HG03196 (cell line): ENCODE measurements around the gene GCK.
A peak's percentile ranks its signal among the peaks of the same experiment; 100 is the strongest.

Experiments used
- ATAC-seq: cut with Tn5 transposase; IDR thresholded peaks from one replicate; pipeline ENCODE4 v1.9.1; 2021; ENCODE audit not compliant: unreplicated experiment

The GCK gene

DNA sequence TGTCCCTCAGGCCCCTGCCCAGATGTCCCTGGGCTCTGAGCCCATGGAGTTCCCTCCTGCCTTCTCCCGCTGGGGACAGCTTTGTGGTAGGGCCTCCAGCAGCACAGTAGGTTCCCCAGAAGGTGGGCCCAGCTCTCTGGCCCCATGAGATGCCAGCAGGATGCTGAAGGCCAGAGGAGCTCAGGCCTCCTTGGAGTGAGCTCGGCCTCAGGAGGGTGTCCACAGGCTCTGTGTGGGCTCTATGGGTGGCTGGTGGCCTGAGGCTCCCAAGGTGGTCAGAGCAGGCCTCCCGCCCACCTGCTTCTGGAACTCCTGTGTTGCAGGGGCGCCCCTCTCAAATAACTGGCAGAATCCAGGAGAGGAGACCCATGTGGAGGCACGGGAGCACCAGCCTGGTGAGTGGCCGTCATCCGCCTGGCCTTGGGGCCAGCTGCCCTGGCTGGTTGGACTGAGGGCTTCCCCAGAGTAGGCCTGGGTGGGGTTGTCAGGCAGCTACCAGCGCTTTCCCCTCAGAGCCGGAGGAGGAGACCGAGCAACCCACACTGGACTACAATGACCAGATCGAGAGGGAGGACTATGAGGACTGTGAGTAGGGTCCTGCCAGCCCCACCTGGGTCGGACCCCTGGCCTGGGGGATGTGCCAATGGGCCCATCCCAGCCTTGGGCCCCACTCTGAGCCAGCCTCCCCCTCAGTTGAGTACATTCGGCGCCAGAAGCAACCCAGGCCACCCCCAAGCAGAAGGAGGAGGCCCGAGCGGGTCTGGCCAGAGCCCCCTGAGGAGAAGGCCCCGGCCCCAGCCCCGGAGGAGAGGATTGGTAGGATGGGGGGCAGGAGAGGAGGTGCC lies 81.9 kb downstream of the GCK start:
- ATAC-seq = no peak

DNA sequence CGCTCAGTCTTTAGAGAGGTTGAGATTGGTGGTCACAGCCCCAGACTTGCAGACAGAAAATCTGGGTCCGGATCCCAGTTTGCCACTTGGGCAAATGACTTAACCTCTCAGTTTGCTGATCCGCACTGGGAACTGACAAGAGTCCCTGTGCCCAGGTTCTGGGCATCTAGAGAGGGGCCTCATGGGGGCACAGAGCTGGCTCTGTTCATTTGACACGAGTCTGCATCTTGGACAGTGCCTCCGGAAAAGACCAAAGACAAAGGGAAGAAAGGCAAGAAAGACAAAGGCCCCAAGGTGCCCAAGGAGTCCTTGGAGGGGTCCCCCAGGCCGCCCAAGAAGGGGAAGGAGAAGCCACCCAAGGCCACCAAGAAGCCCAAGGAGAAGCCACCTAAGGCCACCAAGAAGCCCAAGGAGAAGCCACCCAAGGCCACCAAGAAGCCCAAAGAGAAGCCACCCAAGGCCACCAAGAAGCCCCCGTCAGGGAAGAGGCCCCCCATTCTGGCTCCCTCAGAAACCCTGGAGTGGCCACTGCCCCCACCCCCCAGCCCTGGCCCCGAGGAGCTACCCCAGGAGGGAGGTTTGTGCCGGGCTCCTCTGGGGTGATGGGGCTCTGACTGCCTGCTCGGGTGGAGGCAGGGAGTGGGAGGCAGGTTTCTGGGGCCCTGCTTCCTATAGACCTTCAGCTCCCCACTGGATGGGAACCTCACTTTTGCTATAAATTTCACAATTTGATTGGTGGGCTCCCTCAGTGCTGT lies 82.8 kb downstream of the GCK start:
- no peak for ATAC-seq

DNA sequence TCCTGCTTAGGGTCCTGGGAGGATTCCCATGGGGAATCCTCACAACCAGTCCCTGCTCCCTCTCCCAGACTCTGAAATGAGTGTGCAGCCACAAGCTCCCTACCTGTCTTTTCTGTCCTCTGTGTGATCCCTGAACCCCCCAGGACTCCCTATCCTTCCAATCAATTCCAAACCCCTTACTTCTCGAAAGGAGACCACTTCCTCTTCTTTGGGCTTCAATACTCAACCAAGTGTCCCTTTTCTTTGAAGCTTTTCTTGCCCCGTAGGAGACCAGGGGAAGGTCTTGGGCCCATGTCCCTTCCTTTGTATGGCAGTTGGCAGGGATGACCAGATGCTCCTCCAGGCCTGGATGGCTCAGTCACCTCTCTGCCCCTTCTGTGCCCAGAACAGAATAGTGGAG lies 83.4 kb downstream of the GCK start:
- ATAC-seq = no peak

DNA sequence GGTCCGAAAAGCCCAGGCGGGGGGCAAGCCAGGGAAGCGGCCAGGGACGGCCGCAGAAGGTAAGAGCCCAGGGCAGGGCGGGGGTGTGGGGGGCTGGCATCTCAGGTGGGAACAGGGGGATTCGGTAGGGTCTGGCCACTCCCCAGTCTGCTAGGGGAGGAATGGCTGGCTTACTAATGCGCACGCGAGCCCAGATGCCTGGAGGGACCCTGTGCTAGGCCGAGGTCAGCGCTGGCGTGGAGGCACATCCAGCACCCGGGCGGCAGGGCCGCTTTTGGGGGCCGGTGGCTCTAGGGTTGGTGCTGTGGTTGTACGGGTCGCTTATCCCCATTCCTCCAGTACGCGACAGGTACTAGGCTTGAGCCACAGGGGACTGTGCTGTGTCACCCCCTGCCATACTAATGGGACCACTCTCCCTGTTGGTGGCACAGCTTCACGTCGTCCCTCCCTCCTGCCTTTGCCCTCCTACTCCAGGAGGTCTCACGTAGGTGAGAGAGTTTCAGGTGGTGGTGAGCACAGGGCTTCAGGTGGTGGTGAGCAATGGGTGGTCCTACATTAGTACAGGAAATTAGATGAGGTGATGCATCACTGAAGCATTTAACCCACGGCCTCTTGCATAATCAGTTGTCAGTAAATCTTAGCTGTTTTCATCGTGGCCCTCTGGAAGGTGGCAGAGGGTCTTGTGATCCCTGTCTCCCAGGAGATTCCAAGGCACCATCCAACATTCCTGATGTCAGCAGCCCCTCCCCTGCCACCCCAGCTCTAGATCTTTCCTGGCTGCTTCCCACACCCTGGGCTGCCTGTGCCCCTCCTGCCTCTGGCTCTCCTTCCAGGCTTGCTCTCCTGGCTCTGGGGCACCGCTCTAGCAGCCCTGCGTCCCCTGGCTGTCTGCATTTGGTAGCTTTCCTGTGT lies 84.1 kb downstream of the GCK start:
- ATAC-seq = no peak

DNA sequence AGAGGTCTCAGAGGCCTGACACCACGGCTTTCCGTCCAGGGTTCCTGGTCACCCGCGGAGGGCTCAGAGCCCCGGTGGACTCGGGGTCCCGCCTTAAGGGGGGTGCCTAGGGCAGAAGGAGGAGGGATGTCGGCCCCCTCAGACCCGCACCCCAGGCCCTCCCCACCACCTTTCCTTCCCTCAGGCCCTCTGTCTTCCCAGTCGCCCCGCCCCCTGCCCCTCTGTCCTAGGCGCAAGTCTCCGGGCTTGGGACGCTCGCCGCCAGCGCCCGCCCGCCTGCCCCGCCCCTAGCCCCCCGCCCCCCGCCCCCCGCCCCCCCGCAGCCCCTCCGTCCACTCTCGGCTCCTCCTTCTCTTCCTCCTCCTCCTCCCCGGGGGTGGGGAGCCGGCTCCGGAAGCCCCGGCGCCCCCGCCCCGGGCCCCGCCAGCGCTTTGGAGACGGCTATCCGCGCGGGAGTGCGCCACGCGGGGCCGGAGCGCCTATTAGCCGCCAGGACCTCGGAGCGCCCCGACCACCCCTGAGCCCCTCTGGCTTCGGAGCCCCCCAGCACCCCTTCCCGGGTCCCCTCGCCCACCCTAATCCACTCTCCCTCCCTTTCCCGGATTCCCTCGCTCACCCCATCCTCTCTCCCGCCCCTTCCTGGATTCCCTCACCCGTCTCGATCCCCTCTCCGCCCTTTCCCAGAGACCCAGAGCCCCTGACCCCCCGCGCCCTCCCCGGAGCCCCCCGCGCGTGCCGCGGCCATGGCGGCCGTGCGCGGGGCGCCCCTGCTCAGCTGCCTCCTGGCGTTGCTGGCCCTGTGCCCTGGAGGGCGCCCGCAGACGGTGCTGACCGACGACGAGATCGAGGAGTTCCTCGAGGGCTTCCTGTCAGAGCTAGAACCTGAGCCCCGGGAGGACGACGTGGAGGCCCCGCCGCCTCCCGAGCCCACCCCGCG lies 85.0 kb downstream of the GCK start, which contains the start of gene AEBP1:
Gene AEBP1, plus strand, starts transcription at position 423 of the 937 bp plus-strand sequence. Its CDS starts 321 bp downstream, at position 744.
- no peak for ATAC-seq

DNA sequence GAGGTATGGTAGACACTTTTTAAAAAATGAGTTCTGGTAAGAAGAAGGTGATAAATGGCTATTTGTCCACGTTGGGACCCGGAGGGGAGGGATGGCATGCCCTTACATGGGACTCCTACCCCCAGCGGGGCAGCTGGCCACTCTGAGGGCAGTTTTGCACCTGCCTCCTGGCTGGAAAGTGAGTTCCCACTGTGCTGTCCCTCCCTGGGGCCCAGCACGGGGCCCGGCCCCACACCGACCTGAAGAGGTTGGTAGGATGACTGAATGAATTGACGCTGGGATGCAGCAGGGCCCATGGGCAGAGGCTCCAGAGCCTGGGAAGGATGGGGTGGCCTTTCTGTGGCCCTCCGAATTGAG lies 85.7 kb downstream of the GCK start:
- ATAC-seq = no peak

DNA sequence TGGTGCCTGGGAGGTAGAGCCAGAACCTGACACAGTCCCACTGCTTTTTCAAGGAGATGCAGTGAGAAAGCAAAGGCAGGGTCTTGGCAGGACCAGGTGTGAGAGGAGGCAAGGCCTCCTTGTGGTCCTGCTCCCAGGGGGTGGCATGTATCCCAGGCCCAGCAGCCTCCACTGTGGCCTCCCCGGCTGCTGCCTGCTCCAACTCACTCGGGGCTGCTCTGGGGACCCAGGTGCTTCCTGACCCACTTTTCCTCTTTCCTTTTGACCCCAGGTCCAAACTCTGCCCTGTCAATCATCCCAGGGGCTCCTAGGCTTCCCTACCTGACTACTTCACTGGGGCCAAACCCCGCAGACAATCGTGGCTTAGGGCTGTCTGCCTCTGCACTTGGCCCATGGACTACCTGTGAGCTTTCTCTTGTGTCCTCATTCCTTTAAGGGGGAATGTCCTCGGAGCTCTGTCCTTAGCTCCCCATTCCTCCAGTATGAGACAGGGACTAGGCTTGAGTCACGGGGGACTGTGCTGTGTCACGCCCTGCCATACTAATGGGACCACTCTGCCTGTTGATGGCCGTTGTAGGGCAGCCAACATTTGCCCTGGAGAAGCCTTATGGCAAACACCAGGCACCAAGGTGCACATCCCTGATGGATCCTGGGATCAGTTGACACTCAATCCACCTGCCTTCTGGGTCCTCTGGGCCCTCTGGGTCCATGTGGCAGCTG lies 86.2 kb downstream of the GCK start:
- ATAC-seq = no peak

DNA sequence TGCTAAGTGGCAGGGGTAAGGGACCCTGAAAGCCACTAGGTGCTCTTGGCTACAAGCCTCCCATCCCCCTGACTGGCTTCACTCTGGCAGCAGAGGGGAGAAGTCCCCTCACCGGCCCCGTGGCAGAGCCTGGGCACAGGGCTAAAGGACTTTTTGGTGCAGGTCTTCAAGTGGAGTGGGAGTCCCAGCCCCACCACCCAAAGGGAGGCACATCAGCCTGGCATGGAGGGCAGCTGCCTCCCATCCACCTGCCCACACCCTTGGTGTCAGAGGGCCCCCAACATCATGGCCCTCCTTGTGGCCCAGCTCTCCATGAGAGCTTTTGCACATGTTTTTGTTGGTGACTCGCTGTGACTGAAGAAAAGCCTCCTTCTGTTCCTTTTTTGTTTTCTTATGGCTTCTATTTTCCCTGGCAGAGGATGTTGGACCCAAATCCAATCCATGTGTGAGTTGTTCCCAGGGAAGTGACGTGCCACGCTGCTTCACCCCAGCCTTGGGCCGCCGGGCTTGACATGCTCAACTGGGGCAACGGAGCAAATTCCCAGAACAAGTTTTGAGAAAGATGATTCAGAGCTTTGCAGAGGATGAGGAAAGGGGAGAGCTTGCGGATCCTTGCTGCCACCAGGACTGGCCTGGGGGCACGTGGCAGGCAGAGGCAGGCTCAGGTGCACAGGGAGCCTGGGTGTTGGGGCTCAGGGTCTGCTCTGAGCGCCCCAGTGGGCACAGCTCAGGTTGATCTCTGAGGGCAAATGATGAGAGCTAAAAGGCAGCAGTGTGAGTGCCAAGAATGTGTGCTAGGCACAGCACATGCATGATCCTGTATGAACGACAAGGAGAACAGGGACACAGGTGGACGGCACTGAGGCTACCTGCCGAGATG lies 87.0 kb downstream of the GCK start:
- no peak for ATAC-seq

DNA sequence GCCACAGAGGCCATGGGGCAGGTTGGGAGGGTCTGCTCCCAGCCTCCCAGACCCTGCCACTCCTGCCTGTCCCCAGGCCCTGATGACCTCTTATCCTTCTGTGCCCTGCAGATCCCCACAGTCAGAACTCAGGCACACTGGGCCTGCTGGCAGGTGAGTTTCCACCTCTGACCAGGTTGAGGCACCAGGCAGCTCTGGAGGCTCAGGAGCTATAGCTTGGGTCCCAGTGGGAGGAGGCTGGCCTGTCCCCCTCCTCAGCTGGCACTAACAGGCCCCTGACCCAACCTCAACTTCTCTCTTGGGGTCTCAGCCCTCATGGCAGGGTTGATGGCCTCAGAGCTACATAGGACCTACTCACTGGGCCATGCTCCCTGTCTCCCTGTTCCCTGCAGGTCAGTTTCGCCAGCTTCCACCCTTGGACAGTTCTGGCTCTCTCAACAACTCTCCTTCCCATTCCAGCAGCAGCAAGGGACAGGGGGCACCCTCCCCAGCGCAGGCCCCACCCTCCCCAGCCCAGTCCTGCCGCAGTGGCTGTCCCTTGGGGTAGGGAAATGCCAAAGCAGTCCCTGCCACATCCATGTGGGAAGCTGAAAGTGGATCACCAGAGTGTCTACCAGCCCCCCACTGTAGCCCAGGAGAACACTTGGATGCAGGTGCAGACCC lies 87.8 kb downstream of the GCK start:
- no peak for ATAC-seq

DNA sequence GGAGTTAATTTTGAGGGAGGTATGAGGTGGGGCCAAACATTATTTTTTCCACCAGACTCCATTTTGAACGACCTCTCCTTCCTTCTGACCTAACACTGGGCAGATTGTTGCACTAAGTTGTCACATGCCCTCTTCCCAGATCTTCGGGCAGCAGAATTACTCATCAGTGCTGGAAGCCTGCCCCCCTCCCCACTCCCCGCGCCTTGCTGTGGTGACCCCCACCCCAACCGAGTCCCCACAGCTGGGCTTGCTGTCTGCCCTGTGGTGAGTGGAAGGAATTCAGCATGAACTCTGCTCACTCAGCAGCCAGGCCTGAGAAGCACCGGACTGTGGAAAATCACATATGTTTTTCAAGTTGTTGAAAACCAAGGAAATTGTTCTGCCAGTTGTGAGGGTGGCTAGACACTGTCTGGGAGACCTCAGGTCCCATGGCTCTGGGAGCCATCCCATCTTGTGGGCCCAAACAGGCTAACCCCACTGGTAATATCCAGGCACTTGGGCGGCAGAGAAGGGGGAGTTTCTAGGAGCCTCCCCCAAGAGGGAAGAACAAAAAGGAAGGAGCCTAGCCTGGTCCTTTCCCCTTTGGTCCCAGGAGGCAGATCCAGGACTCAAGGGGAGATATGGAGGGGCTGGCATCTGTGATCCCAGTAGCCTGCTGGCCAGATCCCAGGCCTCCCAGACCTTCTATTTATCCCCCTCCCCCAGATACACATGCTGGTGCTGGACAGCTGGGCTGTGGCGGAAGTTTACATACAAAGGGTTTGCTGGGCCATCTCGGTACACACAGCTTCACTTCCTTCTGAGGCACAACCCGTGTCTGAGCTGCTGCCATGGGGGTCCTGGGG lies 88.6 kb downstream of the GCK start:
- ATAC-seq = no peak

DNA sequence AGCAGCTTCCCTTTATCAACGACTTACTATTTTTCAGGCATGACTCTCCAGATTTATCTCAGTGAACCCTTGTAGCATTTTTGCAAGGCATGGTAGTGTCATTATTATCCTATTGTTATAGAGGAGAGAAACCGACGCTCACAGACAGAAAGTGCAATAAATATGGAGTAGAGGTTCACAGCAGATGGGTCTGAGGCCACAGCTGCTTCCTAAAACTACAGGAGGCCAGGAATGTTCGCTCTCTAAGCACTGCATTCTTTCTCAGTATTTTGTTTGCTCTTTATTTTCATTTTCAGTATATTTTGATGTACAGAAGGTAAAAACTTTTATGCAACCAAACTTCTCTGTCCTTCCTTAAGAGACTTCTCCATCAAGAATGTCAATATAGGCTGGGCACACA lies 89.6 kb downstream of the GCK start:
- no peak for ATAC-seq

DNA sequence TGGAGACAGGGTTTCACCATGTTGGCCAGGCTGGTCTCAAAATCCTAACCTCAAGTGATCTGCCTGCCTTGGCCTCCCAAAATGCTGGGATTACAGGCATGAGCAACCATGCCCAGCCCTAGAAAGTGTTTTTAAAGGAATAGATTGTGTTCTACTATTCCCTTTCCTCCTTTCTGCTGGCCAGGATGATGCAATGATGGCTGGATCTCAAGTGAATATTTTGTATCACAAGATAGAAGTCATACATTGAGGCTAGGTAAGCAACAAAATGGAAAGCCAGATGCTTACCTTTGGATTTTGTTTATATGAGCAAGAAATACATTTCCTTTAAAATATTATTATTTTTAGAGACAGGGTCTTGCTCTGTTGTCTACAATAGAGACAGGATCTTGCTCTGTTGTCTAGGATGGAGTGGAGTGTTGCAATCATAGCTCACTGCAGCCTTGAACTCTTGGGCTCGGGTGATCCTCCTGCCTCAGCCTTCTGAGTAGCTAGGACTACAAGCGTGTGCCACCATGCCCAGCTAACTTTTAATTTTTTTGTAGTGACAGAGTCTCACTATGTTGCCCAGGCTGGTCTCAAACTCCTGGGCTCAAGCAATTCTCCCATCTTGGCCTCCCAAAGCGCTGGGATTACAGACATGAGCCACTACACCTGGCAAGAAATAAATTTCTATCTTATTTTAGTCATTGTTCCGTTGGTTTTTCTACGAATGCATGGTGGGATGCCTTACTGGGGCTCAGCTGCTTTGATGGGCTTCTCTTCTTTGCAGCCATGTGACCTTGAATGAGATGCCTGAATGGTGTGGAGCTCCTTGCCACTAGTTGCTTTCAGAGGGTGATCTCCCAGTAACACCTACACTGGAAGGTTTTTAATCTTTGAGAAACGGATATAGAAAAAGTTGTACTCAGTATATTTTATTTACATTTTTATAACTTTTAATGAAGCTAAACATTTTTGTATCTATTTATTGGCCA lies 90.9 kb downstream of the GCK start:
- no peak for ATAC-seq

DNA sequence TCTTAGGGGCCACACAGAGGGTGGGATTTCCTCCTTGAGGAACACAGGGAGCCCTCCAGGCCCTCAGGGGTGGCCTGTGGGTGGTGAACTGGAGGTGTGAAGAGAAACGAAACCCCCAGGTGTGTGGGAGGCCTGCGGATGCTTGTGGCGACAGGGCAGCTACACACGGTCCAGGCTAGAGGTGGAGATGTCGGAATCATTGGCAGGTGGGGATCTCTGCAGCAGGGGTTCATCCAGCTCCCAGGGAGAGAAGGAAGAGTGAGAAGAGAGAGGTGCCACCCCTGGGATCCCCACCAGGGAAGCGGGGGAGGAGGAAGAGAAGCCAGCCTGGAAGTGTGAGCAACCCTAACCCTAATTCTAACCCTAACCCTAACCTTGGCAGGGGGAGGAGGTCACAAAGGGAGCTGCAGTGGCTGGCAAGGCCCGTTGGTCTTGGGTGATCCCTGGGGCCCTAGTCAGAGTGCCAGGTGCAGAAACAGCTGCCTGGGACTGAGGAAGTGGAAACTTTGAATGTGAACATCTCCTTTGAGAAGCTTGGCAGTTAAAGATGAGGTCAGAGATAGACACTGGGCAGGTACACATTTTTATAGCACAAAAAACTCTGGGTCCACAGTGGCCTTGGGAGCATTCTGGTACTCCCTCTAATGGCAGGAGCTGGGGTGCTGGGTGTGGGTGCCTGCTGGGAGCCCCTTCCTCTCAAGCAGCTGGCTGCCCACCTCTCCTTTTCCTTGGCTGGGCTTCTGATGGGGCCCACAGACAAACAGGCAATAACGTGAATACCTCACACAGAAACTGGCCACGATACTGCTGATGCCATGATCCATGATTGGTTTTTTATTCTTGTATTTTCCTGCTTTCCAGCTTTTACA lies 91.9 kb downstream of the GCK start:
- ATAC-seq = peak; percentile 47

DNA sequence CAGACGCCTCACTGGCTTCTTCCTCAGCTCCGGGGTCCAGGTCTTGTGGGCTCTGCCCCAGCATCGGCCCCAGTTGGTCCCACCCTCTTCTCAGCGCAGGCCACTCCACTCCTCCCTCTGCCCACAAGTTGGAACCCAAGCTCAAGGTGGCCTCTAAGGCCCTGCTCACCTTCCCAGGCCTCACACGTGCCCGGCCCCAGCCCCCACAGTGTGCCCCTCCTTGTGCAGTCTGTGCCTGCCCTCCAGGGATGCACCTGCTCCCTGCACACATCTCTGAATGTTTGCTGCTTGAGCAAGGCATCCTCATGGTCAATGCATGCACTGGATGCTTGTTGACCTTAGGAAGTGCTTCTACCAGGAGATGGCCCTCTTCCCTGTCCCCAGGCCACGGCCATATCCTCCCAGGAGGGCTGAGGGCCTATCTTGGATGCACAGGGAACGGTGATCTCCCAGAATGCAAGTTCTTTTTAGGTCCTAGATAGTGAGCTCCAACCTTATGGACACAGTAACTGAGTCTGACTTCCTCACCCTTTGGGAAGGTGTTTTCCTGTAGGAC lies 92.8 kb downstream of the GCK start:
- ATAC-seq = no peak

DNA sequence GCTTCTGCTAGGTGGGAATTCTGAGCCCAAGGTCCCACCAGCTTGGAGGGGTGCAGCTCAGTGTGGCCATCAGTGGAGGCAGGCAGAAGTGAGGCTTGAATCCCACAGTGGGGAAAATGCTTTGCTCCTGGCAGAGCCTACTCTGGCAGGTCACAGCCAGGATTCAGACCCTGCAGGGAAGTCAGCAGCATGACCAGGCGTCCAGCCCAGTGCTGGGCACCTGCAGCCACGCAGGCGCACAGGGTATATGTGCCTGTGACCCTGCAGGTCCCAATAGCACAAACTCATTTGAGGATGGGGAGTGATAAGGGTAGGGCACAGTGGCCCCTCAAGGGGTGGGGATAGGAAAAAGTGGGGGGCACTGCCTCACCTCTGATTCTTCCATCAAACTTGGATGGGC lies 93.5 kb downstream of the GCK start:
- ATAC-seq = no peak
